ENCODE data around the gene GPR22.

Gene GPR22

GRCh38 chr7:107479303-107479702 is 9.4 kb downstream of the GPR22 start:
- DNase-seq (ENCODE audit: low spot score), result no peak

- DNase-seq (ENCODE audit: low spot score), result no peak
Observed at GRCh38 chr7:107480932-107481331, 11.1 kb downstream of the GPR22 start.

- no peak for DNase-seq (ENCODE audit: low spot score)
Observed at GRCh38 chr7:107482571-107482970, 12.7 kb downstream of the GPR22 start.

- DNase-seq (ENCODE audit: low spot score), result no peak
Observed at GRCh38 chr7:107486041-107486440, 16.2 kb downstream of the GPR22 start.

- no peak for DNase-seq (ENCODE audit: low spot score)
Observed at GRCh38 chr7:107492875-107493274, 23.0 kb downstream of the GPR22 start.

- no peak for DNase-seq (ENCODE audit: low spot score)
Observed at GRCh38 chr7:107494315-107494751, 24.5 kb downstream of the GPR22 start.

- no peak for DNase-seq (ENCODE audit: low spot score)
Observed at GRCh38 chr7:107494884-107495283, 25.0 kb downstream of the GPR22 start.

GRCh38 chr7:107495516-107495915 is 25.7 kb downstream of the GPR22 start:
- no peak for DNase-seq (ENCODE audit: low spot score)

GRCh38 chr7:107499731-107500130 is 29.9 kb downstream of the GPR22 start:
- no peak for DNase-seq (ENCODE audit: low spot score)

GRCh38 chr7:107501593-107501992 is 31.7 kb downstream of the GPR22 start:
- peak; percentile 4 for DNase-seq (ENCODE audit: low spot score)

GRCh38 chr7:107502154-107502553 is 32.3 kb downstream of the GPR22 start:
- no peak for DNase-seq (ENCODE audit: low spot score)

GRCh38 chr7:107502797-107503196 is 32.9 kb downstream of the GPR22 start:
- no peak for DNase-seq (ENCODE audit: low spot score)

GRCh38 chr7:107503687-107504086 is 33.8 kb downstream of the GPR22 start:
- DNase-seq (ENCODE audit: low spot score), result no peak

- DNase-seq (ENCODE audit: low spot score), result no peak
Observed at GRCh38 chr7:107505362-107505761, 35.5 kb downstream of the GPR22 start.

- DNase-seq (ENCODE audit: low spot score), result no peak
Observed at GRCh38 chr7:107505997-107506673, 36.3 kb downstream of the GPR22 start.

GRCh38 chr7:107506674-107507339 is 37.0 kb downstream of the GPR22 start:
- DNase-seq (ENCODE audit: low spot score), result no peak

All from CD4-positive, alpha-beta T cell treated with Interleukin-2 at 100 ng/mL for 4 hours (primary cell).